GM21515 (cell line): ENCODE data around the gene PLAU.
"Not testable (repeated sequence)": the region's sequence is repeated elsewhere in the genome, so short reads cannot be mapped to it uniquely, and the experiment has no call there.

Experiments
- ATAC-seq: cut with Tn5 transposase; IDR thresholded peaks from one replicate; pipeline ENCODE4 v1.9.1; 2021; ENCODE audit not compliant: unreplicated experiment

Gene PLAU

GRCh38 chr10:73919481-73919880, 8.5 kb downstream of the PLAU start:
- ATAC-seq = not testable (repeated sequence)

DNA sequence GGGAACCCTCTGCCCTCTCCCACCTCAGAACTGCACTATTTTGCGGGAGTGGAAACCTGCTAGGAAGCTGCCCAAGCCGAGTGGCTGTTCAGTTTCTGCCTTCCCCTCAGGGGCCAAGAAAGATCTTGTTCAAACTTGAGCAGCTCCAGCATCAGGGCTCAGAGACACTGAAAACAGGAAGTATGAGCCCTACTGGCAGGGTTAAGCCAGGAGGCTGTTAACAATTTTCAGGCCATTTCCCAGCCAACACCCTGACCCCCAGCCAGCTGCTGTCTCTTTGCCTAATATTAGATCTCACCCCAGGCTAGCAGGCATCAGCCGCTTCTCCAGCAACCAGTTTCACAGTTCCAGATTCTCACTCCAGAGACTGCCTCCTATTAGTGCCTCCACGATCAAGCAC, 9.2 kb downstream of the PLAU start:
- no peak for ATAC-seq

DNA sequence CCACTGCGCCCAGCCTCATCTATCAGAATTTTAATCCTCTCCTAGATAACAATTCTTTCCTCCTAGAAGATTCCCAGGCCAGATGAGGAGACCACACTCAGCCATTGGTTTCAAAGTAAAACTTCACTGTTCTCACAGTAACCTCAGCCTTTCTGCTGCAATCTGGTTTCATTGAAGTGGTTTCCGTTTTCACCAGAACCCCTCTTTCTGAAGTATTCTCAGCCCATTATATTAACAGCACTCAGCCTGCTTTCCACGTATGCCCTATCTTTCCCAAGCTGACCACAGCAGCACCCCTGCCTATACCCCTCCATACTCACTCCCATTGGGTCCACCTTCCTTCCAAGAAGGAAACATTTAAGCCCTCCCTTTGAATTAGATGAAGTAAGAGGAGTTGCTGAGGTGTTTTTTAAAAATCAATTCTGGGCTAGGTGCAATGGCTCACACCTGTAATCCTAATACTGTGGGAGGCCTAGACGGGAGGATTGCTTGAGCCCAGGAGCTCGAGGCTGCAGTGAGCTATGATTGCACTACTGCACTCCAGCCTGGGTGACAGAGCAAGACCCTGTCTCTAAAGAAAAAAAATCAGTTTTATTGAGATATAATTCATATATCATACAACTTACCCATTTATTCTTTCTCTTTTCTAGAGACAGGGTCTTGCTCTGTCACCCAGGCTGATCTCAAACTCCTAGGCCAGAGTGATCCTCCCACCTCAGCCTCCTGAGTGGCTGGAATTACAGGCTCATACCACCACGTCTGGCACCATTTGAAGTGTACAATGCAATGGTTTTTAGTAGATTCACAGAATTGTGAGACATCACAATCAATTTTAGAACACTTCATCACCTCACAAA, 11.3 kb downstream of the PLAU start:
- ATAC-seq = no peak

- ATAC-seq = no peak
Observed at GRCh38 chr10:73922864-73923133, 11.9 kb downstream of the PLAU start.

DNA sequence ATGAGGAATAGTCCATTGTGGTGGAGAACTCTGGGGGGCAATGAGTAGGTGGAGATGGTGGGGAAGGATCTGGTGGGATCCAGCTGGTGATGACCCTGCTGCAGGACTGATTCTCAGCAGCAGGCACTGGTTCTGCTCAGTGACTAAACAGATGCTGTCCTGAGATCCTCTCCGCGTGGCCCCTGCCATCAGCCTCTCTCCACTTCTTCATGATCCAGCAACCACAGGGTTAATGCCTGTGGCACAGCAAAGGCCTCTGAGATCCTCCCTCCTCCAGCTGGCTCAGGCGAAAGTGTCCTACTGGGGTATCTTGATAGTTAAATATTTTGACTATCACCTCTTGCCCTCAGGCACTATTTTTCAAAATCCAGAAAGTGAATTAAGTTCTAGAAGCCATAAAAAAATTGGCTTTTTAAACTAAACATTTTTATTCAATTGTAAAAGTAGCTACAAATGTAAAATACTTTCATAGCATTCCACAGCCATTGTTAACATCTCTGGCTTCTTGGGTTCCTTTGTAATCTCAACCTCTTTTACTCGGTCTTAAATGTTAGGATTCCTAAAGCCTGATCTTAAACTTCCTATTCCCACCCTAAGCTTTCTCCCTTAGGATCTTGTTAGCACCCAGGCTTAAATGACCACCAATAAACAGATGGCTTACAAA, 13.1 kb downstream of the PLAU start:
- ATAC-seq = no peak

- ATAC-seq = no peak
Observed at GRCh38 chr10:73924935-73925334, 14.0 kb downstream of the PLAU start.

GRCh38 chr10:73925539-73925938, 14.6 kb downstream of the PLAU start:
- no peak for ATAC-seq

GRCh38 chr10:73926152-73926764, 15.3 kb downstream of the PLAU start:
- no peak for ATAC-seq

DNA sequence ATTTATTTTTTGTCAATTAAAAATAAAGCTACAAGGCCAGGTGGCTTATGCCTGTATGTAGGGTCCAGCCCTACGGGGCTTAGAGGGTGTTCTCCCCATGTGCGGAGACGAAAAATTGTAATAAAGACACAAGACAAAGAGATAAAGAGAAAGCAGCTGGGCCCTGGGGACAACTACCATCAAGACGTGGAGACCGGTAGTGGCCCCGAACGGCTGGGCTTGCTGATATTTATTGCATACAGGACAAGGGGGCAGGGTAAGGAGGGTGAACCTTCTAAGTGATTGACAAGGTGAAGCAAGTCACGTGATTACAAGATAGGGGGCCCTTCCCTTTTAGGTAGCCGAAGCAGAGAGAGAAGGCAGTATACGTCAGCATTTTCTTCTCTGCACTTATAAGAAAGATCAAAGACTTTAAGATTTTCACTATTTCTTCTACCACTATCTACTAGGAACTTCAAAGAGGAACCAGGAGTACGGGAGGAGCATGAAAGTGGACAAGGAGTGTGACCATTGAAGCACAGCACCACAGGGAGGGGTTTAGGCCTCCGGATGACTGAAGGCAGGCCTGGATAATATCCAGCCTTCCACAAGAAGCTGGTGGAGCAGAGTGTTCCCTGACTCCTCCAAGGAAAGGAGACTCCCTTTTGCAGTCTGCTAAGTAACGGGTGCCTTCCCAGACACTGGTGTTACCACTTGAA, 19.8 kb downstream of the PLAU start:
- not testable (repeated sequence) for ATAC-seq

DNA sequence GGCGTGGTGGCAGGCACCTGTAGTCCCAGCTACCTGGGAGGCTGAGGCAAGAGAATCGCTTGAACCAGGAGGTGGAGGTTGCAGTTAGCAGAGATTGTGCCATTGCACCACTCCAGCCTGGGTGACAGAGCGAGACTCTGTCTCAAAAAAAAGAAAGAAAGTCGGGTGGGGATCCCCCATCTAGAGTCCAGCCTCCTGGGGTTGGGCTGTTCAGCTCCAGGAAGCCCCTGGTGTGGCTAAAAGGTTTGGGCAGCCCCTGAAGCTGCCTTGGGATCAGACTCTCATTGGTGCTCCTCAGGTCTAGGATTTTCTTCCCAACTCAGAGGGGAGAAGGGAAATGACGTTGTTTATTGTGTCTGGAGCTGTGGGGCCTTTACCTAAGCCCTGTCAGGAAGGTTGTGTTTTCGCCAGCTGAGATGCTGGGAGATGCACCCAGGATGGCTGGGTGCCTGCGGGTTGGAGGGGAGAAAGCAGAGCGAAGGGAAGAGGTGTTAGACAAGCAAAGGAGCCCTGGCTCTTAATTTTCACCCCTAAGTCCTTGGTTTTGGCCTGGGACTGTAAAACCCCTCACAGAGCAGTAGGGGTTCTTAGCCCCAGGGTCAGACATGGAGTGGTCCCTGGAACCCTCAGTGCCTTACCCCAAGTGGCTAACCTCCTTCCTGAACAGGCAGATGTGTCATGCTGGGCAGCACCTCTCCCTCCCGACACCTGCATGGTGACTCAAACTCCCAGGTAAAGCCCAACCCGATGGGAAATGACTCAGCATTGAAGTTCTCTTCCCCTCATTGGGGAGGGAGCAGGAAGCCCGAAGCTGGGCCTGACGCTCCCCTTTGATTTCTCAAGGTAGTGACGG, 21.1 kb downstream of the PLAU start:
- peak; percentile 67 for ATAC-seq

DNA sequence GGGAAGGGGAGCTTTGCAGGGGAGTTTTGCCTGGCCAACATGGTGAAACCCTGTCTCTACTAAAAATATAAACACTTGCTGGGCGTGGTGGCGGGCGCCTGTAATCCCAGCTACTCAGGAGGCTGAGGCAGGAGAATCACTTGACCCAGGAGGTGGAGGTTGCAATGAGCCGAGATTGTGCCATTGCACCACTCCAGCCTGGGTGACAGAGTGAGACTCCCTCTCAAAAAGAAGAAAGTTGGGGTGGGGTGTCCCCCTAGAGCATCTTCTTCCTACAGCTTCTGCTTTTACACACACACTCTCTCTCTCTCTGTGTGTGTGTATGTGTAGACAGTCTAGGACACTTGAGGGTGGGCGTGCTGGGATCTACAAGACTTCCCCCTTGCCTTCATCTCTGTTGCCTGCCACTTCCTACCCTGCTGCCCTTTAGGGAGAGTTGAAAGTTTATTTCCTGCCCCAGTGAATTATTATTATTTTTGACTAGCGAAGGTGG, 21.7 kb downstream of the PLAU start:
- ATAC-seq = no peak

DNA sequence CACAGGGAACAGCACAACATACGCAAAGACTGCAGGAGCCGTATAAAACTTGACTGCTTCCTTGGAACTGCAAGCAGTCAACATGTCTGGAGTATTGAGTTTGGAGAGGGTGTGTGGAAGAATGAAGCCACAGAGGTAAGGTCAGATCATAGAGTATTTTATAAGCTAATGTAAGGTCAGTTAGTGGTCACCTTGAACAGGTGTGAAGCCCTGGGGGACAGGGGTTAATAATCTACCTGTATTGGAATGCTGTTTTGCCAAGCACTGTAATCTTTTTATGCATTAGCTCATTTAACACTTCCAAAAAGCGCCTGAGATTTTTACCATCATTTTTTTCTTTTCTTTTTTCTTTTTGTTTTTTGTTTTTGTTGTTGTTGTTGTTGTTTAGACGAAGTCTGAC, 23.1 kb downstream of the PLAU start:
- ATAC-seq = no peak

GRCh38 chr10:73935895-73936294, 25.0 kb downstream of the PLAU start:
- no peak for ATAC-seq

- no peak for ATAC-seq
Observed at GRCh38 chr10:73937333-73938043, 26.6 kb downstream of the PLAU start.

- ATAC-seq = peak; percentile 66
Observed at GRCh38 chr10:73940634-73941221, 29.8 kb downstream of the PLAU start.

DNA sequence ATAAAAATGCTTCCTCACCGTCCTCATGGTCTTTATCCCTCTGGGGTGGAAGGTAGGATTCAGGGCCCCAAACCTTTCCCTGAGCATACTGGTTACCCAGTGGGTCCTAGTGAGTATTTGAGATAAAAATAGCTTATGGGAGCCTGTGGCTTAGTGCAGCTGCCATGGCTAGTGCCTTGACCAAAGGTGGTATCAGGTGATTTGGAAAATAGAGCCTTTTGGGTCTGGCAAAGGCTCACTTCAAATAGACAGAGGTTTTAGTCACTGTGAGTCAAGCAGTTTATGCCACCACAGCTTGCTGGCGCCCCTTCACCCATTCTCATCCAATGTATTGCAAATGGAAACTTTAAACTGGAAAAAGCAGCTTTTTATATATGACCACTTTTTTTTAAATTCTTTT, 30.4 kb downstream of the PLAU start:
- no peak for ATAC-seq

DNA sequence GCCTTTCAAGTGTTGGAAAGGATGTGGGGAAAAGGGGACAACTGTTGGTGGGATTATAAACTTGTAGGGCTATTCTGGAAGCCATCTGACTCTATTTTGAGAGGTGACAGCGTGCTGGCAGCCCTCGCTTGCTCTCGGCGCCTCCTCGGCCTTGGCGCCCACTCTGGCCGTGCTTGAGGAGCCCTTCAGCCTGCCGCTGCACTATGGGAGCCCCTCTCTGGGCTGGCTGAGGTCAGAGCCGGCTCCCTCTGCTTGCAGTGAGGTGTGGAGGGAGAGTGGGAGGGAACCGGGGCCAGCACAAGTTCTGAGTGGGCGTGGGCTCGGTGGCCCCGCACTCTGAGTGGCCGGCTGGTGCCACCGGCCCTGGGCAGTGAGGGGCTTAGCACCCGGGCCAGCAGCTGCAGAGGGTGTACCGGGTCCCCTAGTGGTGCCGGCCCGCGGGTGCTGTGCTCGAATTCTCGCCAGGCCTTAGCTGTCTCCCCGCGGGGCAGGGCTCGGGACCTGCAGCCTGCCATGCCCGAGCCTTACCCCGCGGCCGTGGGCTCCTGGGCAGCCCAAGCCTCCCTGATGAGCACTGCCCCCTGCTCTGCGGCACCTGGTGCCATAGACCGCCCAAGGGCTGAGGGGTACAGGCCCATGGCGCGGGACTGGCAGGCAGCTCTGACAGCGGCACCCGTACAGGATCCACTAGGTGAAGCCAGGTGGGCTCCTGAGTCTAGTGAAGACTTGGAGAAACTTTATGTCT, 33.6 kb downstream of the PLAU start:
- ATAC-seq = no peak

DNA sequence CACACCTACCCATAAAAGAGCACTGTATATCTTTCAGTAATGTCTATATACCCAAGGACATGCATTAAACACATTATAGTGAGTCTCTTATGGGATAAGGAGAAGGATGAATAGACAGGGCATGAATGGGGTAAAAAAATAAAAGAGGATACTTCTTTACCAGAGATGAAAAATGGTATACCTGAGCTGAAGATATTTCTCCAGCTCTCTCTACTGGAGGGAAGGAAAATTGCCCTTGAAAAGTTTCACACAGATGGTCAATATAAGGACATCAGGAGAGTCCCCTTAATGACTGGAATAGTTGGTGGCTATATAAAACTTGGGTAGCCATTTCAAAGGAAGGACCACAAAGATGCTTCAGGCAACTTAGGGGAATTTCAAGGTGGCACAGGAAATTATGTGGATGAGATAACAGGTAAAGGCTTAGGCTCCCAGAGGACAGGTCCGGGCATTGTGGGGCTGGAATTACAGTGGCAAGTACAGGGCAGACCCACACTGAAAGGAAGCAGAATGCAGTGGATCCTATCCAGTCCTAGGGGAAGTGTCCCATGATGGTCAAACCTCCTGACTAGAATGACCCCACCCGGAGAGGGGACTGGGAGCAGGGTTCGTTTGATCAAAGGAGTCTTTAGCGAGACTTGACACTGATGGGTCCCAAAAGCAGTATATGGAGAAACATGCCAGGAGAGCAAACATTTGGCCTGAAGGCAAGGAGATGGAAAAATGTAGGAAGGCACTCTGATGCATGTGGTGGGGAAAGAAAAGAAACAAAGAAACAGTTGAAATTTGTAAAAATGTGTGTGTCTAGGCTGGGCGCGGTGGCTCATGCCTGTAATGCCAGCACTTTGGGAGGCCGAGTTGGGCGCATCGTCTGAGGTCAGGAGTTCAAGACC, 35.6 kb downstream of the PLAU start:
- no peak for ATAC-seq
